SK-N-SH (cell line): ENCODE data around the gene CD59. TPM values are rescaled to one million over a fixed set of nuclear protein-coding genes. Genes with fewer than 3 reads are reported as not detected.

ENCODE experiments used
- CTCF ChIA-PET: fragments of 300-600, 350-600 bp; formaldehyde crosslinking; extraction: SDS; loops from one replicate; lab custom pipeline; 2021; lab: Yijun Ruan, JAX
- POLR2A ChIA-PET: fragments of 350-600 bp; sonication (Branson Sonifier 250); formaldehyde crosslinking; extraction: SDS; loops from one replicate; lab custom pipeline; 2020; ENCODE audit warnings: antibody characterized with exemption, inconsistent platforms; lab: Yijun Ruan, JAX
- DNase-seq: peaks from one replicate; pipeline ENCODE4 v3.0.0; 2012
- H2AFZ ChIP-seq: fragments of 200-600 bp; sonication (generic); 2 replicates; pipeline ENCODE4 v1.8.1; 2016; ENCODE audit warnings: antibody characterized with exemption, mild to moderate bottlenecking, low read depth
- H3F3A ChIP-seq: fragments of 200-600 bp; sonication (generic); replicated peaks from 2 replicates; pipeline ENCODE3; 2016; ENCODE audit warnings: antibody characterized with exemption, mild to moderate bottlenecking; ENCODE audit not compliant: insufficient read depth
- H3K27ac ChIP-seq, 2 experiments: fragments of 200-500 bp in 1 of 2; fragments of 200-600 bp in 1 of 2; sonication (Bioruptor generic) in 1 of 2; sonication (generic), shearing (Covaris generic) in 1 of 2; 2 replicates each; pipeline versions ENCODE4 v1.5.1 to v1.6.1; 2014 to 2016; ENCODE audit warnings: low read depth in 2 of 2, inconsistent platforms in 1 of 2, low read length in 1 of 2, mild to moderate bottlenecking in 1 of 2, mixed read lengths in 1 of 2
- H3K27me3 ChIP-seq: fragments of 200-600 bp; sonication (generic), shearing (Covaris generic); 2 replicates; pipeline ENCODE4 v1.6.1; 2016; ENCODE audit warnings: mixed run types; ENCODE audit not compliant: insufficient read depth
- H3K36me3 ChIP-seq, 2 experiments: fragments of 200-500 bp in 1 of 2; fragments of 200-600 bp in 1 of 2; sonication (Bioruptor generic) in 1 of 2; sonication (generic) in 1 of 2; replicated peaks in 1 of 2; 2 replicates each; pipeline versions ENCODE3 to v1.5.1; 2014 to 2016; ENCODE audit warnings: low read length in 1 of 2, mild to moderate bottlenecking in 1 of 2; ENCODE audit not compliant: insufficient read depth in 2 of 2, control insufficient read depth in 1 of 2
- H3K4me1 ChIP-seq, 2 experiments: fragments of 200-500 bp in 1 of 2; fragments of 200-600 bp in 1 of 2; sonication (Bioruptor generic) in 1 of 2; sonication (generic), shearing (Covaris generic) in 1 of 2; 2 replicates each; pipeline versions ENCODE4 v1.5.1 to v1.6.1; 2014 to 2016; ENCODE audit warnings: low read depth in 1 of 2, low read length in 1 of 2, mixed run types in 1 of 2; ENCODE audit not compliant: insufficient read depth in 2 of 2, control insufficient read depth in 1 of 2
- H3K4me2 ChIP-seq: fragments of 200-600 bp; sonication (generic), shearing (Covaris generic); 2 replicates; pipeline ENCODE4 v1.6.1; 2017; ENCODE audit warnings: mixed run types
- H3K4me3 ChIP-seq, 2 experiments: fragments of 200-500 bp in 1 of 2; fragments of 200-600 bp in 1 of 2; sonication (Bioruptor generic) in 1 of 2; sonication (generic), shearing (Covaris generic) in 1 of 2; 2 replicates each; pipeline versions ENCODE4 v1.5.1 to v1.8.1; 2014 to 2016; ENCODE audit warnings: low read depth in 2 of 2, inconsistent platforms in 1 of 2, low read length in 1 of 2, mild to moderate bottlenecking in 1 of 2, mixed read lengths in 1 of 2, moderate library complexity in 1 of 2
- H3K79me2 ChIP-seq: fragments of 200-600 bp; sonication (generic); 2 replicates; pipeline ENCODE4 v1.8.1; 2017; ENCODE audit warnings: mild to moderate bottlenecking; ENCODE audit not compliant: insufficient read depth
- H3K9ac ChIP-seq: fragments of 200-600 bp; sonication (generic); 2 replicates; pipeline ENCODE4 v1.6.1; 2017; ENCODE audit warnings: mixed run types
- H3K9me2 ChIP-seq: fragments of 200-600 bp; sonication (generic); 2 replicates; pipeline ENCODE4 v1.6.1; 2017; ENCODE audit warnings: mixed run types
- H3K9me3 ChIP-seq: fragments of 200-600 bp; sonication (generic); 2 replicates; pipeline ENCODE4 v1.6.1; 2017; ENCODE audit warnings: mixed run types, mild to moderate bottlenecking, moderate library complexity
- H4K20me1 ChIP-seq: fragments of 200-600 bp; sonication (generic); 2 replicates; pipeline ENCODE4 v1.6.1; 2017; ENCODE audit warnings: mild to moderate bottlenecking, mixed run types; ENCODE audit not compliant: insufficient read depth
- CHD2 ChIP-seq: fragments of 150-350 bp; IDR thresholded peaks from 2 replicates; pipeline ENCODE4 v1.6.1; 2018; ENCODE audit warnings: low read length; ENCODE audit not compliant: partially characterized antibody
- ELF1 ChIP-seq: IDR thresholded peaks from 2 replicates; pipeline ENCODE4 v1.4.0; 2012
- GABPA ChIP-seq: IDR thresholded peaks from 2 replicates; pipeline ENCODE4 v1.4.0; 2012; ENCODE audit warnings: low read depth, mild to moderate bottlenecking
- JUND ChIP-seq: IDR thresholded peaks from 2 replicates; pipeline ENCODE4 v1.4.0; 2012
- MEF2A ChIP-seq: IDR thresholded peaks from 2 replicates; pipeline ENCODE4 v1.4.0; 2012; ENCODE audit warnings: low read depth, borderline replicate concordance
- MXI1 ChIP-seq: IDR thresholded peaks from 2 replicates; pipeline ENCODE4 v1.6.1; 2012; ENCODE audit warnings: mild to moderate bottlenecking, low read depth, low read length, improper control_type of control experiment
- RXRA ChIP-seq: IDR thresholded peaks from 2 replicates; pipeline ENCODE4 v1.4.0; 2012; ENCODE audit warnings: low read depth, mild to moderate bottlenecking, borderline replicate concordance
- WGBS: methylation state at CpG from one replicate; pipeline ENCODE4 v1.1.6; 2017; ENCODE audit warnings: low lambda C conversion rate; 5-methylcytosine and 5-hydroxymethylcytosine counted together
- polyA plus RNA-seq, 3 experiments: library from polyadenylated mRNA; depleted of rRNA; stranded (reverse); fragments of >200 nt; gene quantifications; 2 replicates each; pipeline ENCODE4 v1.2.3, GENCODE V29; 2012
- TF ChIP-seq, protein P1 (sequence below): fragments of 200-600 bp; sonication (generic); IDR thresholded peaks from 2 replicates; pipeline ENCODE4 v1.6.1; 2017; ENCODE audit warnings: antibody characterized with exemption, mild to moderate bottlenecking, moderate library complexity
- TF ChIP-seq, protein P2 (sequence below): IDR thresholded peaks from 2 replicates; pipeline ENCODE4 v1.6.1; 2012; ENCODE audit warnings: mild to moderate bottlenecking, low read depth, low read length, moderate library complexity
- TF ChIP-seq, protein P3 (sequence below): IDR thresholded peaks from 2 replicates; pipeline ENCODE4 v1.4.0; 2012; ENCODE audit warnings: low read depth, borderline replicate concordance
- TF ChIP-seq, protein P4 (sequence below): IDR thresholded peaks from 2 replicates; pipeline ENCODE4 v1.4.0; 2012; ENCODE audit warnings: low read depth, borderline replicate concordance
- TF ChIP-seq, protein P5 (sequence below): IDR thresholded peaks from 2 replicates; pipeline ENCODE4; 2012
- TF ChIP-seq, protein P6 (sequence below): fragments of 150-350 bp; IDR thresholded peaks from 2 replicates; pipeline ENCODE4 v1.6.1; 2016; ENCODE audit warnings: mild to moderate bottlenecking, low read depth, low read length

CD59 gene
- polyA plus RNA-seq, 1 of the 3 experiments (the other 2 are of a cell fraction), result 616 TPM

DNA sequence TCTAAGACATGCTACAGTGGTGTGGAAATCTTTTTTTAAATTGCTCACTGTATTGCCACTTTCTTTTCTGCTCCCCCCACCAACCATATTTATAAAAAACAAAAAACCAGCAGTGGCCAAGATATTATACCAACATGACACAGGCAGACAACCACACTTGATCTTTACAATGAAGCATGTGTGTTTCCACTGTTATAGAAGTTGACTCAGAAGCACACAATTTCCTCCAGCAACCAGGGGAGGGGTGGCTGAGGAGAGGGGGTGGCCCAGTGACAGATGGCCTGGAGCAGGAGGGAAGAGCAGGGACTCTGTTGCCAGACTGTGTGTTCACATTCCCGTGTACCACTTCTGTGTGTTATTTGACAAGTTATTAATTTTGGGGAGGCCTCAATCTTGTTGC is 14.8 kb downstream of the CD59 start (continued):
- TF ChIP-seq, protein P1, sequence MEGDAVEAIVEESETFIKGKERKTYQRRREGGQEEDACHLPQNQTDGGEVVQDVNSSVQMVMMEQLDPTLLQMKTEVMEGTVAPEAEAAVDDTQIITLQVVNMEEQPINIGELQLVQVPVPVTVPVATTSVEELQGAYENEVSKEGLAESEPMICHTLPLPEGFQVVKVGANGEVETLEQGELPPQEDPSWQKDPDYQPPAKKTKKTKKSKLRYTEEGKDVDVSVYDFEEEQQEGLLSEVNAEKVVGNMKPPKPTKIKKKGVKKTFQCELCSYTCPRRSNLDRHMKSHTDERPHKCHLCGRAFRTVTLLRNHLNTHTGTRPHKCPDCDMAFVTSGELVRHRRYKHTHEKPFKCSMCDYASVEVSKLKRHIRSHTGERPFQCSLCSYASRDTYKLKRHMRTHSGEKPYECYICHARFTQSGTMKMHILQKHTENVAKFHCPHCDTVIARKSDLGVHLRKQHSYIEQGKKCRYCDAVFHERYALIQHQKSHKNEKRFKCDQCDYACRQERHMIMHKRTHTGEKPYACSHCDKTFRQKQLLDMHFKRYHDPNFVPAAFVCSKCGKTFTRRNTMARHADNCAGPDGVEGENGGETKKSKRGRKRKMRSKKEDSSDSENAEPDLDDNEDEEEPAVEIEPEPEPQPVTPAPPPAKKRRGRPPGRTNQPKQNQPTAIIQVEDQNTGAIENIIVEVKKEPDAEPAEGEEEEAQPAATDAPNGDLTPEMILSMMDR, result no peak
- TF ChIP-seq, protein P2, sequence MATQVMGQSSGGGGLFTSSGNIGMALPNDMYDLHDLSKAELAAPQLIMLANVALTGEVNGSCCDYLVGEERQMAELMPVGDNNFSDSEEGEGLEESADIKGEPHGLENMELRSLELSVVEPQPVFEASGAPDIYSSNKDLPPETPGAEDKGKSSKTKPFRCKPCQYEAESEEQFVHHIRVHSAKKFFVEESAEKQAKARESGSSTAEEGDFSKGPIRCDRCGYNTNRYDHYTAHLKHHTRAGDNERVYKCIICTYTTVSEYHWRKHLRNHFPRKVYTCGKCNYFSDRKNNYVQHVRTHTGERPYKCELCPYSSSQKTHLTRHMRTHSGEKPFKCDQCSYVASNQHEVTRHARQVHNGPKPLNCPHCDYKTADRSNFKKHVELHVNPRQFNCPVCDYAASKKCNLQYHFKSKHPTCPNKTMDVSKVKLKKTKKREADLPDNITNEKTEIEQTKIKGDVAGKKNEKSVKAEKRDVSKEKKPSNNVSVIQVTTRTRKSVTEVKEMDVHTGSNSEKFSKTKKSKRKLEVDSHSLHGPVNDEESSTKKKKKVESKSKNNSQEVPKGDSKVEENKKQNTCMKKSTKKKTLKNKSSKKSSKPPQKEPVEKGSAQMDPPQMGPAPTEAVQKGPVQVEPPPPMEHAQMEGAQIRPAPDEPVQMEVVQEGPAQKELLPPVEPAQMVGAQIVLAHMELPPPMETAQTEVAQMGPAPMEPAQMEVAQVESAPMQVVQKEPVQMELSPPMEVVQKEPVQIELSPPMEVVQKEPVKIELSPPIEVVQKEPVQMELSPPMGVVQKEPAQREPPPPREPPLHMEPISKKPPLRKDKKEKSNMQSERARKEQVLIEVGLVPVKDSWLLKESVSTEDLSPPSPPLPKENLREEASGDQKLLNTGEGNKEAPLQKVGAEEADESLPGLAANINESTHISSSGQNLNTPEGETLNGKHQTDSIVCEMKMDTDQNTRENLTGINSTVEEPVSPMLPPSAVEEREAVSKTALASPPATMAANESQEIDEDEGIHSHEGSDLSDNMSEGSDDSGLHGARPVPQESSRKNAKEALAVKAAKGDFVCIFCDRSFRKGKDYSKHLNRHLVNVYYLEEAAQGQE, result no peak
- no peak for TF ChIP-seq MXI1

DNA sequence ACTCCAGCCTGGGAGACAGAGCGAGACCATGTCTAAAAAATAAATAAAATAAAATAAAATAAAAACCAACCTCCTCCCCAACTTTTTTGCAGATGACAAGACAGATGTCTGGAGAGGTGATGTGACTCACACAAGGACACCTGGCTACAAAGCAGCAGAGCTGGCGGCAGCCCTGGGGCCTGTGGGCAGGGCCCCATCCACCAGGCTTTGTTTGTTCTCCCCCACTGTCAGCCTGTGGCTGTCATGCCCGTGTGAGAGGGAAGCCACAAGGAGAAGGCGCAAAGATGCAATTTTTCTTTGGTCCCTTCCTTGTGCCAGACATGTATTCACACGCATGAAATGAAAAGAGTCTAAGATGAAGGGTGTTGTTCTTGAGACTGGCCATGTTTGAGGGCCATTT is 16.6 kb downstream of the CD59 start:
- Histone ChIP-seq H3F3A (peaks cover 51% of the 10 kb centered on the region), H2AFZ (no peak overlapping the region), H3K9me2 (no peaks in the 10 kb centered on the region), H3K9me3 (no peaks in the 10 kb centered on the region), H3K9ac (no peak overlapping the region), H3K4me2 (no peak overlapping the region), H3K27ac (peak overlapping the region in 1 of 2 experiments; percentile 98; a peak in 1 of 4 replicates), H3K27me3 (no peaks in the 10 kb centered on the region), H3K36me3 (peaks cover 38 to 60% of the 10 kb centered on the region in 2 experiments), H3K4me1 (peaks cover 4 to 44% of the 10 kb centered on the region in 2 experiments; a peak in 3 of 4 replicates), H3K79me2 (peaks cover 100% of the 10 kb centered on the region), H4K20me1 (peaks cover 45% of the 10 kb centered on the region), H3K4me3 (no peak overlapping the region)
- POLR2A ChIA-PET, result no interaction called here
- CTCF ChIA-PET, result interaction anchor here (0.6 to 2.3 kb wide), 4 partner anchors 13 to 110 kb away, joined by 3 to 12 read pairs (median 4); no protein-coding TSS in a partner anchor
- DNase-seq, result no peak
- WGBS, result 87% methylated on average over 5 of the region's 5 CpGs
- TF ChIP-seq, protein P3, sequence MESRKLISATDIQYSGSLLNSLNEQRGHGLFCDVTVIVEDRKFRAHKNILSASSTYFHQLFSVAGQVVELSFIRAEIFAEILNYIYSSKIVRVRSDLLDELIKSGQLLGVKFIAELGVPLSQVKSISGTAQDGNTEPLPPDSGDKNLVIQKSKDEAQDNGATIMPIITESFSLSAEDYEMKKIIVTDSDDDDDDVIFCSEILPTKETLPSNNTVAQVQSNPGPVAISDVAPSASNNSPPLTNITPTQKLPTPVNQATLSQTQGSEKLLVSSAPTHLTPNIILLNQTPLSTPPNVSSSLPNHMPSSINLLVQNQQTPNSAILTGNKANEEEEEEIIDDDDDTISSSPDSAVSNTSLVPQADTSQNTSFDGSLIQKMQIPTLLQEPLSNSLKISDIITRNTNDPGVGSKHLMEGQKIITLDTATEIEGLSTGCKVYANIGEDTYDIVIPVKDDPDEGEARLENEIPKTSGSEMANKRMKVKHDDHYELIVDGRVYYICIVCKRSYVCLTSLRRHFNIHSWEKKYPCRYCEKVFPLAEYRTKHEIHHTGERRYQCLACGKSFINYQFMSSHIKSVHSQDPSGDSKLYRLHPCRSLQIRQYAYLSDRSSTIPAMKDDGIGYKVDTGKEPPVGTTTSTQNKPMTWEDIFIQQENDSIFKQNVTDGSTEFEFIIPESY, result no peak
- TF ChIP-seq, protein P4, sequence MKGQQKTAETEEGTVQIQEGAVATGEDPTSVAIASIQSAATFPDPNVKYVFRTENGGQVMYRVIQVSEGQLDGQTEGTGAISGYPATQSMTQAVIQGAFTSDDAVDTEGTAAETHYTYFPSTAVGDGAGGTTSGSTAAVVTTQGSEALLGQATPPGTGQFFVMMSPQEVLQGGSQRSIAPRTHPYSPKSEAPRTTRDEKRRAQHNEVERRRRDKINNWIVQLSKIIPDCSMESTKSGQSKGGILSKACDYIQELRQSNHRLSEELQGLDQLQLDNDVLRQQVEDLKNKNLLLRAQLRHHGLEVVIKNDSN, result no peak
- TF ChIP-seq CHD2 (no peak), MXI1 (no peak), JUND (no peak), MEF2A (no peak), GABPA (no peak), RXRA (no peak), ELF1 (no peak)
- TF ChIP-seq, protein P5, sequence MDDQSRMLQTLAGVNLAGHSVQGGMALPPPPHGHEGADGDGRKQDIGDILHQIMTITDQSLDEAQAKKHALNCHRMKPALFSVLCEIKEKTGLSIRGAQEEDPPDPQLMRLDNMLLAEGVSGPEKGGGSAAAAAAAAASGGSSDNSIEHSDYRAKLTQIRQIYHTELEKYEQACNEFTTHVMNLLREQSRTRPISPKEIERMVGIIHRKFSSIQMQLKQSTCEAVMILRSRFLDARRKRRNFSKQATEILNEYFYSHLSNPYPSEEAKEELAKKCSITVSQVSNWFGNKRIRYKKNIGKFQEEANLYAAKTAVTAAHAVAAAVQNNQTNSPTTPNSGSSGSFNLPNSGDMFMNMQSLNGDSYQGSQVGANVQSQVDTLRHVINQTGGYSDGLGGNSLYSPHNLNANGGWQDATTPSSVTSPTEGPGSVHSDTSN, result no peak
- TF ChIP-seq, protein P6, sequence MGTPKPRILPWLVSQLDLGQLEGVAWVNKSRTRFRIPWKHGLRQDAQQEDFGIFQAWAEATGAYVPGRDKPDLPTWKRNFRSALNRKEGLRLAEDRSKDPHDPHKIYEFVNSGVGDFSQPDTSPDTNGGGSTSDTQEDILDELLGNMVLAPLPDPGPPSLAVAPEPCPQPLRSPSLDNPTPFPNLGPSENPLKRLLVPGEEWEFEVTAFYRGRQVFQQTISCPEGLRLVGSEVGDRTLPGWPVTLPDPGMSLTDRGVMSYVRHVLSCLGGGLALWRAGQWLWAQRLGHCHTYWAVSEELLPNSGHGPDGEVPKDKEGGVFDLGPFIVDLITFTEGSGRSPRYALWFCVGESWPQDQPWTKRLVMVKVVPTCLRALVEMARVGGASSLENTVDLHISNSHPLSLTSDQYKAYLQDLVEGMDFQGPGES, result no peak
